ENCODE results near the gene THAP12.
"Not testable (repeated sequence)": the region's sequence is repeated elsewhere in the genome, so short reads cannot be mapped to it uniquely, and the experiment has no call there.

The THAP12 gene

GRCh38 chr11:76380977-76381719 is at the start of gene THAP12, which contains the start of gene GVQW3:
Gene THAP12 (minus strand): TSS chr11:76381132. CDS start chr11:76380836, 296 bp downstream.
Gene GVQW3 (plus strand): TSS chr11:76381323. CDS start chr11:76381829, 506 bp downstream.
- peak; percentile 87 to 99 (median 92) for DNase-seq (ENCODE audit: low read depth in 2 of 3, low spot score in 2 of 3)

- no peak for DNase-seq (ENCODE audit: low read depth in 2 of 3, low spot score in 2 of 3)
These were observed 45.7 kb upstream of the THAP12 start for GRCh38 chr11:76426660-76427059.

GRCh38 chr11:76424891-76425290 is 44.0 kb upstream of the THAP12 start:
- DNase-seq (ENCODE audit: low read depth in 2 of 3, low spot score in 2 of 3): no peak

GRCh38 chr11:76424379-76424778 is 43.4 kb upstream of the THAP12 start:
- no peak for DNase-seq (ENCODE audit: low read depth in 2 of 3, low spot score in 2 of 3)

GRCh38 chr11:76419896-76420295 is 39.0 kb upstream of the THAP12 start:
- no peak for DNase-seq (ENCODE audit: low read depth in 2 of 3, low spot score in 2 of 3)

GRCh38 chr11:76415073-76415472 is 34.1 kb upstream of the THAP12 start:
- DNase-seq (ENCODE audit: low read depth in 2 of 3, low spot score in 2 of 3): no peak

GRCh38 chr11:76410851-76411357 is 30.0 kb upstream of the THAP12 start:
- no peak for DNase-seq (ENCODE audit: low read depth in 2 of 3, low spot score in 2 of 3)

- DNase-seq (ENCODE audit: low read depth in 2 of 3, low spot score in 2 of 3): no peak
These were observed 27.4 kb upstream of the THAP12 start for GRCh38 chr11:76408171-76408965.

- no peak for DNase-seq (ENCODE audit: low read depth in 2 of 3, low spot score in 2 of 3)
These were observed 25.4 kb upstream of the THAP12 start for GRCh38 chr11:76406359-76406758.

GRCh38 chr11:76401484-76401883 is 20.6 kb upstream of the THAP12 start:
- not testable (repeated sequence) for DNase-seq (ENCODE audit: low read depth in 2 of 3, low spot score in 2 of 3)

- no peak for DNase-seq (ENCODE audit: low read depth in 2 of 3, low spot score in 2 of 3)
These were observed 20.0 kb upstream of the THAP12 start for GRCh38 chr11:76400967-76401366.

GRCh38 chr11:76397383-76397782 is 16.5 kb upstream of the THAP12 start:
- DNase-seq (ENCODE audit: low read depth in 2 of 3, low spot score in 2 of 3): no peak

GRCh38 chr11:76395296-76395695 is 14.4 kb upstream of the THAP12 start:
- DNase-seq (ENCODE audit: low read depth in 2 of 3, low spot score in 2 of 3): no peak

GRCh38 chr11:76394411-76394810 is 13.5 kb upstream of the THAP12 start:
- DNase-seq (ENCODE audit: low read depth in 2 of 3, low spot score in 2 of 3): no peak

GRCh38 chr11:76392870-76393269 is 11.9 kb upstream of the THAP12 start:
- no peak for DNase-seq (ENCODE audit: low read depth in 2 of 3, low spot score in 2 of 3)

GRCh38 chr11:76391811-76392475 is 11.0 kb upstream of the THAP12 start:
- no peak for DNase-seq (ENCODE audit: low read depth in 2 of 3, low spot score in 2 of 3)

- DNase-seq (ENCODE audit: low read depth in 2 of 3, low spot score in 2 of 3): no peak
These were observed 10.1 kb upstream of the THAP12 start for GRCh38 chr11:76391021-76391420.

- DNase-seq (ENCODE audit: low read depth in 2 of 3, low spot score in 2 of 3): no peak
These were observed 7.5 kb upstream of the THAP12 start for GRCh38 chr11:76388408-76388807.

GRCh38 chr11:76385903-76386302 is 5.0 kb upstream of the THAP12 start:
- no peak for DNase-seq (ENCODE audit: low read depth in 2 of 3, low spot score in 2 of 3)

- no peak for DNase-seq (ENCODE audit: low read depth in 2 of 3, low spot score in 2 of 3)
These were observed 1.3 kb upstream of the THAP12 start for GRCh38 chr11:76382209-76382608.

GRCh38 chr11:76380159-76380976 is 564 bp downstream of the THAP12 start:
- DNase-seq (ENCODE audit: low read depth in 2 of 3, low spot score in 2 of 3): peak; percentile 33 to 41 (median 40)
